Measurements from ENCODE around the gene ABCD3.

DNA sequence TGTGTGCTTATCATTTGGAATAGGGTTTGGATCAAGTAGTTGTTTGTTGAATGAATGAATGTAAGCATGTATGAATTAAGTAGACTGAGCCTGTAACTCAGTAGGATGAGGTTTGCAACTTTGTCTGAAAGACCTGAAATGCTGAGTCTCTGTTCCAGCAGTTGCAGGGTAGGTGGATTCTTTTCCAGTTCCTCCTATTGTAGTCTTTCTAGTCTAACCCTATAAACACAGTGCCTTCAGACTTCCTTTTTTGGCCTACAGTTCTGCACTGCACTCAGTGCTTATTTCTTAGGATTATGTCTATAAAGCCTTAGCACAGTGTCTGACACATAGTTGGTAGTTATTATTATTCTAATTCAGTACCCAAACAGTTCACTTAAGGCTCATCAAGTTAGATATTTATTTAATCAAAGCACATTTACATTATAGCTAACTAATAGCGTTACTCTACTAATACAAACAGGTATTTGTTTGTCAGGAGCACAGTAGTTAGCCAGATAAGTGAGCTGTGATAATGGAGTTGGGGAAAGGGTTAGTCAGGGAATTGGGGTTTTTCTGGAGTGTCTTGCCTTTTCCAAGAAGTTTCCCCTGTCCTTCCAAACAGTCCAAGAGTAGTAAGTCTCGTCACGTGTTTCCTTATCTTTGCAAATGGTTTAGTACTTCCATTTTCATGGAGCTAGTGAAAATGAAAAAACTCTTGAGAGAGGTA is 45.0 kb downstream of the ABCD3 start:
- no peak for TF ChIP-seq SP1 (IDR thresholded peaks at IDR 0.05)
- TF ChIP-seq HDGF (IDR thresholded peaks at IDR 0.05; ENCODE audit: borderline replicate concordance), result no peak
- no peak for TF ChIP-seq BHLHE40 (IDR thresholded peaks at IDR 0.05; ENCODE audit: borderline replicate concordance)
- no peak for TF ChIP-seq CTBP1 (IDR thresholded peaks at IDR 0.05; ENCODE audit: borderline replicate concordance)
- TF ChIP-seq, protein P1, sequence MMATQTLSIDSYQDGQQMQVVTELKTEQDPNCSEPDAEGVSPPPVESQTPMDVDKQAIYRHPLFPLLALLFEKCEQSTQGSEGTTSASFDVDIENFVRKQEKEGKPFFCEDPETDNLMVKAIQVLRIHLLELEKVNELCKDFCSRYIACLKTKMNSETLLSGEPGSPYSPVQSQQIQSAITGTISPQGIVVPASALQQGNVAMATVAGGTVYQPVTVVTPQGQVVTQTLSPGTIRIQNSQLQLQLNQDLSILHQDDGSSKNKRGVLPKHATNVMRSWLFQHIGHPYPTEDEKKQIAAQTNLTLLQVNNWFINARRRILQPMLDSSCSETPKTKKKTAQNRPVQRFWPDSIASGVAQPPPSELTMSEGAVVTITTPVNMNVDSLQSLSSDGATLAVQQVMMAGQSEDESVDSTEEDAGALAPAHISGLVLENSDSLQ (IDR thresholded peaks at IDR 0.05), result no peak
- TF ChIP-seq ARNT (IDR thresholded peaks at IDR 0.05), result no peak
- no peak for TF ChIP-seq ELF4 (IDR thresholded peaks at IDR 0.05)
- no peak for TF ChIP-seq FOXM1 (IDR thresholded peaks at IDR 0.05; ENCODE audit: borderline replicate concordance)
- no peak for TF ChIP-seq L3MBTL2 (conservative IDR thresholded peaks at IDR 0.05)
- TF ChIP-seq SUZ12 (IDR thresholded peaks at IDR 0.05), result no peak
- TF ChIP-seq TARDBP (IDR thresholded peaks at IDR 0.05), result no peak
- no peak for TF ChIP-seq NFRKB (IDR thresholded peaks at IDR 0.05)
- TF ChIP-seq ZNF384 (IDR thresholded peaks at IDR 0.05), result no peak
- no peak for TF ChIP-seq FOXK2 (IDR thresholded peaks at IDR 0.05)

Data from HEK293T (cell line).